WTC11 (cell line): ENCODE measurements around the gene PSMA4.

ENCODE experiments used
- ATF6 ChIP-seq: sonication (generic); formaldehyde crosslinking; IDR thresholded peaks from 2 replicates; pipeline ENCODE4 v1.8.1; 2023; ENCODE audit warnings: mild to moderate bottlenecking, missing genetic modification reagents
- CBFB ChIP-seq: sonication (generic); formaldehyde crosslinking; IDR thresholded peaks from 2 replicates; pipeline ENCODE4 v1.8.1; 2022; ENCODE audit warnings: mild to moderate bottlenecking, low read depth, missing genetic modification reagents
- CTCF ChIP-seq: fragments of 200-600 bp; IDR thresholded peaks from 2 replicates; pipeline ENCODE4 v1.8.0; 2022; ENCODE audit warnings: antibody characterized with exemption
- NR1H2 ChIP-seq: sonication (generic); formaldehyde crosslinking; IDR thresholded peaks from 2 replicates; pipeline ENCODE4 v1.9.0; 2021; ENCODE audit warnings: mild to moderate bottlenecking, moderate library complexity, missing genetic modification reagents
- NR2C2 ChIP-seq: sonication (generic); formaldehyde crosslinking; IDR thresholded peaks from 2 replicates; pipeline ENCODE4 v1.8.0; 2022; ENCODE audit warnings: mild to moderate bottlenecking, missing genetic modification reagents
- SP1 ChIP-seq: sonication (generic); formaldehyde crosslinking; conservative IDR thresholded peaks from 2 replicates; pipeline ENCODE4 v1.8.1; 2022; ENCODE audit warnings: missing genetic modification reagents
- USF2 ChIP-seq: sonication (generic); formaldehyde crosslinking; IDR thresholded peaks from 2 replicates; pipeline ENCODE4 v1.8.1; 2023; ENCODE audit warnings: mild to moderate bottlenecking, missing genetic modification reagents, moderate library complexity
- ZNF263 ChIP-seq: sonication (generic); formaldehyde crosslinking; IDR thresholded peaks from 2 replicates; pipeline ENCODE4 v1.8.1; 2022; ENCODE audit warnings: low read depth, mild to moderate bottlenecking, moderate library complexity, missing genetic modification reagents

- no peak for TF ChIP-seq ATF6 (CRISPR knock-in tag)
- TF ChIP-seq CTCF = no peak
- no peak for TF ChIP-seq NR1H2 (CRISPR knock-in tag)
- TF ChIP-seq NR2C2 (CRISPR knock-in tag) = no peak
- TF ChIP-seq USF2 (CRISPR knock-in tag) = no peak
- TF ChIP-seq SP1 (CRISPR knock-in tag) = peak; percentile 60; the same call in 1 of the 2 replicates
- TF ChIP-seq CBFB (CRISPR knock-in tag) = no peak
- TF ChIP-seq ZNF263 (CRISPR knock-in tag) = no peak
Measured at GRCh38 chr15:78506971-78507830, 33.0 kb upstream of the PSMA4 start, which contains the start of gene HYKK.
